H1 (cell line): Measurements from ENCODE around the gene GEN1. TPM values are rescaled to one million over a fixed set of nuclear protein-coding genes. Genes with fewer than 3 reads are reported as not detected.

ENCODE experiments used
- JUN ChIP-seq: IDR thresholded peaks from 2 replicates; pipeline ENCODE4 v1.6.1; 2011; ENCODE audit warnings: low read depth, mild to moderate bottlenecking, improper control_type of control experiment, low read length
- NANOG ChIP-seq: IDR thresholded peaks from 2 replicates; pipeline ENCODE4 v1.6.1; 2011; ENCODE audit warnings: low read length, low read depth, mild to moderate bottlenecking, inconsistent platforms; ENCODE audit not compliant: insufficient read depth, poor library complexity, severe bottlenecking
- POLR2A ChIP-seq, 2 experiments: IDR thresholded peaks; 1 replicate in 1 of 2; 2 replicates in 1 of 2; pipeline ENCODE4 v1.6.1; 2011; ENCODE audit warnings: low read depth in 2 of 2, low read length in 2 of 2, mild to moderate bottlenecking in 2 of 2; ENCODE audit errors: control extremely low read depth in 1 of 2
- SAP30 ChIP-seq: fragments of 300-600 bp; sonication (generic); IDR thresholded peaks from 2 replicates; pipeline ENCODE4 v1.7.1; 2012; ENCODE audit warnings: low read length, moderate library complexity, mild to moderate bottlenecking, inconsistent platforms; ENCODE audit not compliant: insufficient read depth, insufficient replicate concordance
- polyA plus RNA-seq, 7 experiments: library from polyadenylated mRNA; depleted of rRNA in 3 of 7; stranded (reverse) in 5 of 7; unstranded in 2 of 7; fragments of >200 nt in 5 of 7; fragments of 200-250 nt in 2 of 7; gene quantifications; 1 replicate in 5 of 7; 2 replicates in 1 of 7; 4 replicates in 1 of 7; pipeline versions ENCODE4 v1.2.1 to v1.2.3, GENCODE V29; 2011 to 2013; ENCODE audit warnings: missing spikeins in 2 of 7, mixed read lengths in 2 of 7
- total RNA-seq: library from RNA; stranded (reverse); fragmentation: NEBNext Ultra II Directional; extraction: Animal tissue kit (Norgen Biotek cat#: 25700); gene quantifications from 2 replicates; pipeline ENCODE4 v1.2.1, GENCODE V29; 2021
- TF ChIP-seq, protein P1 (sequence below): IDR thresholded peaks from 2 replicates; pipeline ENCODE4 v1.6.1; 2011; ENCODE audit warnings: low read length, improper control_type of control experiment
- TF ChIP-seq, protein P2 (sequence below): IDR thresholded peaks from 2 replicates; pipeline ENCODE4 v1.6.1; 2012; ENCODE audit warnings: low read length, inconsistent platforms

The GEN1 gene
- total and polyA plus RNA-seq, 2 of the 8 experiments (the other 6 are each of a cell fraction or from before 2014, with no cell fraction given), result 6.9 to 19.2 TPM

DNA sequence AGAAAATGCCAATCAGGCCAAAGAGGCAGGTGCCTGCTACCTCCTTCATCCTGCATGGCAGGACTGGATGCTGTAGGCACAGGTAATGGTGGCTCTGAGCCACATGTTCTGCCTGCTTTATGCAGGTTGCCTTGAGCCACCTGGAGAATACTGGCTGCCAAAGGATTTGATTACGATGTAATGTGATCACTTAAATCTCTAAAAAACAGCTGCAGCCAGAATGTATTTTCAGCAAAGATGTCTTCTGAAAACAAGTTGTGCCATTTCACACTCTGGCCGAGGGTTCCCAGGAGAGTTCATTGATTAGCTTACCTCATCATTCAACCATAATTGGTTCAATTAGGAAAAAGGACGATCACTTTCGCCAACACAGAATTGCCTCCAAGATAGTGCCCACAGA, 44.4 kb downstream of the GEN1 start (continued):
- TF ChIP-seq, protein P1, sequence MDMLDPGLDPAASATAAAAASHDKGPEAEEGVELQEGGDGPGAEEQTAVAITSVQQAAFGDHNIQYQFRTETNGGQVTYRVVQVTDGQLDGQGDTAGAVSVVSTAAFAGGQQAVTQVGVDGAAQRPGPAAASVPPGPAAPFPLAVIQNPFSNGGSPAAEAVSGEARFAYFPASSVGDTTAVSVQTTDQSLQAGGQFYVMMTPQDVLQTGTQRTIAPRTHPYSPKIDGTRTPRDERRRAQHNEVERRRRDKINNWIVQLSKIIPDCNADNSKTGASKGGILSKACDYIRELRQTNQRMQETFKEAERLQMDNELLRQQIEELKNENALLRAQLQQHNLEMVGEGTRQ, result no peak
- TF ChIP-seq, protein P2, sequence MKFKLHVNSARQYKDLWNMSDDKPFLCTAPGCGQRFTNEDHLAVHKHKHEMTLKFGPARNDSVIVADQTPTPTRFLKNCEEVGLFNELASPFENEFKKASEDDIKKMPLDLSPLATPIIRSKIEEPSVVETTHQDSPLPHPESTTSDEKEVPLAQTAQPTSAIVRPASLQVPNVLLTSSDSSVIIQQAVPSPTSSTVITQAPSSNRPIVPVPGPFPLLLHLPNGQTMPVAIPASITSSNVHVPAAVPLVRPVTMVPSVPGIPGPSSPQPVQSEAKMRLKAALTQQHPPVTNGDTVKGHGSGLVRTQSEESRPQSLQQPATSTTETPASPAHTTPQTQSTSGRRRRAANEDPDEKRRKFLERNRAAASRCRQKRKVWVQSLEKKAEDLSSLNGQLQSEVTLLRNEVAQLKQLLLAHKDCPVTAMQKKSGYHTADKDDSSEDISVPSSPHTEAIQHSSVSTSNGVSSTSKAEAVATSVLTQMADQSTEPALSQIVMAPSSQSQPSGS, result no peak
- TF ChIP-seq POLR2A (IDR thresholded peaks at IDR 0.05; ENCODE audit: control extremely low read depth in 1 of 2, low read depth in 2 of 2, low read length in 2 of 2), result no peak
- no peak for TF ChIP-seq JUN
- no peak for TF ChIP-seq NANOG
- no peak for TF ChIP-seq SAP30
- TF ChIP-seq, all 59 proteins: peak for 0
